Thymus (tissue), 2 donors: Measurements from ENCODE around the gene DBT. TPM values are rescaled to one million over a fixed set of nuclear protein-coding genes. Genes with fewer than 3 reads are reported as not detected.

Experiments
- polyA plus RNA-seq: library from polyadenylated mRNA; stranded (reverse); fragments of 200-250 nt; gene quantifications from one replicate; pipeline ENCODE4 v1.2.3, GENCODE V29; 2013
- total RNA-seq: library from RNA; stranded (reverse); fragments of 120-200 nt; gene quantifications from one replicate; pipeline ENCODE4 v1.2.4, GENCODE V29; 2013
- donor health status: healthy.

DBT gene
- total and polyA plus RNA-seq, 2 donors: 4.5 to 6.8 TPM

Other genes starting within 250 kb of the DBT start
- gene SASS6, start 116.9 kb downstream of the DBT start, total RNA-seq: 7.4 TPM
- gene SASS6, start 116.9 kb downstream of the DBT start, polyA plus RNA-seq: 4.9 TPM
- 15.8 TPM for gene TRMT13, start 116.7 kb downstream of the DBT start, total RNA-seq
- 24.7 TPM for gene TRMT13, start 116.7 kb downstream of the DBT start, polyA plus RNA-seq
- 1.7 TPM for gene LRRC39, start 71.6 kb downstream of the DBT start, total RNA-seq
- gene LRRC39, start 71.6 kb downstream of the DBT start, polyA plus RNA-seq: 6.7 TPM
- 29.5 TPM for gene RTCA, start 16.4 kb upstream of the DBT start, total RNA-seq
- 35.3 TPM for gene RTCA, start 16.4 kb upstream of the DBT start, polyA plus RNA-seq
- 8.3 TPM for gene CDC14A, start 102.7 kb upstream of the DBT start, total RNA-seq
- 9.8 TPM for gene CDC14A, start 102.7 kb upstream of the DBT start, polyA plus RNA-seq